WTC11 (cell line): Measurements from ENCODE around the gene TUBGCP6.

Source experiments
- ATF1 ChIP-seq: sonication (generic); formaldehyde crosslinking; IDR thresholded peaks from 2 replicates; pipeline ENCODE4 v1.8.1; 2023; ENCODE audit warnings: mild to moderate bottlenecking, moderate library complexity, missing genetic modification reagents
- ESRRA ChIP-seq: sonication (generic); formaldehyde crosslinking; IDR thresholded peaks from 2 replicates; pipeline ENCODE4 v1.8.1; 2022; ENCODE audit warnings: mild to moderate bottlenecking, missing genetic modification reagents, borderline replicate concordance
- FOXP1 ChIP-seq: sonication (generic); formaldehyde crosslinking; IDR thresholded peaks from 2 replicates; pipeline ENCODE4 v1.8.0; 2022; ENCODE audit warnings: missing genetic modification reagents, mild to moderate bottlenecking, moderate library complexity, borderline replicate concordance
- IRF2 ChIP-seq: sonication (generic); formaldehyde crosslinking; IDR thresholded peaks from 2 replicates; pipeline ENCODE4 v1.8.0; 2022; ENCODE audit warnings: low read depth, missing genetic modification reagents, borderline replicate concordance
- NR2C2 ChIP-seq: sonication (generic); formaldehyde crosslinking; IDR thresholded peaks from 2 replicates; pipeline ENCODE4 v1.8.0; 2022; ENCODE audit warnings: mild to moderate bottlenecking, missing genetic modification reagents
- NR3C1 ChIP-seq: sonication (generic); formaldehyde crosslinking; conservative IDR thresholded peaks from 2 replicates; pipeline ENCODE4 v1.8.1; 2023; ENCODE audit warnings: low read depth, mild to moderate bottlenecking, missing genetic modification reagents
- TCF7 ChIP-seq: sonication (generic); formaldehyde crosslinking; IDR thresholded peaks from 2 replicates; pipeline ENCODE4 v1.8.0; 2022; ENCODE audit warnings: mild to moderate bottlenecking, low read depth, missing genetic modification reagents, moderate library complexity
- TEAD1 ChIP-seq: sonication (generic); formaldehyde crosslinking; IDR thresholded peaks from 2 replicates; pipeline ENCODE4 v1.8.0; 2022; ENCODE audit warnings: mild to moderate bottlenecking, missing genetic modification reagents
- ZNF396 ChIP-seq: fragments of 250-450 bp; sonication (Bioruptor Pico); IDR thresholded peaks from 2 replicates; pipeline ENCODE4 v1.8.0; 2021; ENCODE audit warnings: mild to moderate bottlenecking, moderate library complexity, borderline replicate concordance
- TF ChIP-seq, protein P1 (sequence below): fragments of 200-600 bp; IDR thresholded peaks from 2 replicates; pipeline ENCODE4 v1.8.0; 2022; ENCODE audit warnings: antibody characterized with exemption
- TF ChIP-seq, protein P2 (sequence below): sonication (generic); formaldehyde crosslinking; IDR thresholded peaks from 2 replicates; pipeline ENCODE4 v1.8.0; 2022; ENCODE audit warnings: mild to moderate bottlenecking, missing genetic modification reagents
- TF ChIP-seq, protein P3 (sequence below): sonication (generic); formaldehyde crosslinking; IDR thresholded peaks from 2 replicates; pipeline ENCODE4 v1.8.0; 2022; ENCODE audit warnings: mild to moderate bottlenecking, missing genetic modification reagents
- TF ChIP-seq, protein P4 (sequence below): sonication (generic); formaldehyde crosslinking; IDR thresholded peaks from 2 replicates; pipeline ENCODE4 v1.8.1; 2023; ENCODE audit warnings: mild to moderate bottlenecking, missing genetic modification reagents, borderline replicate concordance
- TF ChIP-seq, protein P5 (sequence below): sonication (generic); formaldehyde crosslinking; conservative IDR thresholded peaks from 2 replicates; pipeline ENCODE4 v1.8.1; 2022; ENCODE audit warnings: mild to moderate bottlenecking, missing genetic modification reagents

DNA sequence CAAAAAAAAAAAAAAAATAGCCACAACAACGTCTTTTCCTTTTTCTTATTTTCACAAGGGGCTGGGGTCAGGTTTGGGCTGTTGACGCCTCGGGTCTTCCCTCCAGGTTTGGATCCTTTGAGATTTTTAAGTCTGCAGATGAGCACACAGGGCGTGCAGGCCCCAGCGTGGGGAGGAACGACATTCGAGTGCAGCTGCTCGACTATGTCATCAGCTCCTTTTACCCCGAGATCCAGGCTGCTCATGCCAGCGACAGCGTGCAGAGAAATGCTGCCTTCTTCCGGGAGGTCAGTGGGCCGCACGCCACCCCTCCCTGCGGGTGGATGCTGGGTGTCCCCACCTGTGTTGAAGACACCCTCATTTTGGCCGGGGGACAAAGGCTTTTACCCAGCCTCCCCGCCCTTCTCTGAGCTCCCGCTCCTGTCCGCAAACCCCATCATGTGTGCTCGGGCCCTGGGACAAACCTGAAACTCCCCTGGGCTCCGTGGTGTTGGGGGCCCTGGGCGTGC, 36.3 kb downstream of the TUBGCP6 start:
- TF ChIP-seq, protein P1, sequence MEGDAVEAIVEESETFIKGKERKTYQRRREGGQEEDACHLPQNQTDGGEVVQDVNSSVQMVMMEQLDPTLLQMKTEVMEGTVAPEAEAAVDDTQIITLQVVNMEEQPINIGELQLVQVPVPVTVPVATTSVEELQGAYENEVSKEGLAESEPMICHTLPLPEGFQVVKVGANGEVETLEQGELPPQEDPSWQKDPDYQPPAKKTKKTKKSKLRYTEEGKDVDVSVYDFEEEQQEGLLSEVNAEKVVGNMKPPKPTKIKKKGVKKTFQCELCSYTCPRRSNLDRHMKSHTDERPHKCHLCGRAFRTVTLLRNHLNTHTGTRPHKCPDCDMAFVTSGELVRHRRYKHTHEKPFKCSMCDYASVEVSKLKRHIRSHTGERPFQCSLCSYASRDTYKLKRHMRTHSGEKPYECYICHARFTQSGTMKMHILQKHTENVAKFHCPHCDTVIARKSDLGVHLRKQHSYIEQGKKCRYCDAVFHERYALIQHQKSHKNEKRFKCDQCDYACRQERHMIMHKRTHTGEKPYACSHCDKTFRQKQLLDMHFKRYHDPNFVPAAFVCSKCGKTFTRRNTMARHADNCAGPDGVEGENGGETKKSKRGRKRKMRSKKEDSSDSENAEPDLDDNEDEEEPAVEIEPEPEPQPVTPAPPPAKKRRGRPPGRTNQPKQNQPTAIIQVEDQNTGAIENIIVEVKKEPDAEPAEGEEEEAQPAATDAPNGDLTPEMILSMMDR, result no peak
- TF ChIP-seq ATF1 (CRISPR knock-in tag) (no peak), ZNF396 (no peak), FOXP1 (CRISPR knock-in tag) (no peak), IRF2 (CRISPR knock-in tag) (no peak), TCF7 (CRISPR knock-in tag) (no peak), NR3C1 (no peak), TEAD1 (no peak), NR2C2 (CRISPR knock-in tag) (no peak), ESRRA (CRISPR knock-in tag) (no peak)
- TF ChIP-seq, protein P2, sequence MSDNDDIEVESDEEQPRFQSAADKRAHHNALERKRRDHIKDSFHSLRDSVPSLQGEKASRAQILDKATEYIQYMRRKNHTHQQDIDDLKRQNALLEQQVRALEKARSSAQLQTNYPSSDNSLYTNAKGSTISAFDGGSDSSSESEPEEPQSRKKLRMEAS (CRISPR knock-in tag), result no peak
- TF ChIP-seq, protein P3, sequence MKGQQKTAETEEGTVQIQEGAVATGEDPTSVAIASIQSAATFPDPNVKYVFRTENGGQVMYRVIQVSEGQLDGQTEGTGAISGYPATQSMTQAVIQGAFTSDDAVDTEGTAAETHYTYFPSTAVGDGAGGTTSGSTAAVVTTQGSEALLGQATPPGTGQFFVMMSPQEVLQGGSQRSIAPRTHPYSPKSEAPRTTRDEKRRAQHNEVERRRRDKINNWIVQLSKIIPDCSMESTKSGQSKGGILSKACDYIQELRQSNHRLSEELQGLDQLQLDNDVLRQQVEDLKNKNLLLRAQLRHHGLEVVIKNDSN (CRISPR knock-in tag), result no peak
- TF ChIP-seq, protein P4, sequence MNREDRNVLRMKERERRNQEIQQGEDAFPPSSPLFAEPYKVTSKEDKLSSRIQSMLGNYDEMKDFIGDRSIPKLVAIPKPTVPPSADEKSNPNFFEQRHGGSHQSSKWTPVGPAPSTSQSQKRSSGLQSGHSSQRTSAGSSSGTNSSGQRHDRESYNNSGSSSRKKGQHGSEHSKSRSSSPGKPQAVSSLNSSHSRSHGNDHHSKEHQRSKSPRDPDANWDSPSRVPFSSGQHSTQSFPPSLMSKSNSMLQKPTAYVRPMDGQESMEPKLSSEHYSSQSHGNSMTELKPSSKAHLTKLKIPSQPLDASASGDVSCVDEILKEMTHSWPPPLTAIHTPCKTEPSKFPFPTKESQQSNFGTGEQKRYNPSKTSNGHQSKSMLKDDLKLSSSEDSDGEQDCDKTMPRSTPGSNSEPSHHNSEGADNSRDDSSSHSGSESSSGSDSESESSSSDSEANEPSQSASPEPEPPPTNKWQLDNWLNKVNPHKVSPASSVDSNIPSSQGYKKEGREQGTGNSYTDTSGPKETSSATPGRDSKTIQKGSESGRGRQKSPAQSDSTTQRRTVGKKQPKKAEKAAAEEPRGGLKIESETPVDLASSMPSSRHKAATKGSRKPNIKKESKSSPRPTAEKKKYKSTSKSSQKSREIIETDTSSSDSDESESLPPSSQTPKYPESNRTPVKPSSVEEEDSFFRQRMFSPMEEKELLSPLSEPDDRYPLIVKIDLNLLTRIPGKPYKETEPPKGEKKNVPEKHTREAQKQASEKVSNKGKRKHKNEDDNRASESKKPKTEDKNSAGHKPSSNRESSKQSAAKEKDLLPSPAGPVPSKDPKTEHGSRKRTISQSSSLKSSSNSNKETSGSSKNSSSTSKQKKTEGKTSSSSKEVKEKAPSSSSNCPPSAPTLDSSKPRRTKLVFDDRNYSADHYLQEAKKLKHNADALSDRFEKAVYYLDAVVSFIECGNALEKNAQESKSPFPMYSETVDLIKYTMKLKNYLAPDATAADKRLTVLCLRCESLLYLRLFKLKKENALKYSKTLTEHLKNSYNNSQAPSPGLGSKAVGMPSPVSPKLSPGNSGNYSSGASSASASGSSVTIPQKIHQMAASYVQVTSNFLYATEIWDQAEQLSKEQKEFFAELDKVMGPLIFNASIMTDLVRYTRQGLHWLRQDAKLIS (CRISPR knock-in tag), result no peak
- TF ChIP-seq, protein P5, sequence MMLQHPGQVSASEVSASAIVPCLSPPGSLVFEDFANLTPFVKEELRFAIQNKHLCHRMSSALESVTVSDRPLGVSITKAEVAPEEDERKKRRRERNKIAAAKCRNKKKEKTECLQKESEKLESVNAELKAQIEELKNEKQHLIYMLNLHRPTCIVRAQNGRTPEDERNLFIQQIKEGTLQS (CRISPR knock-in tag), result no peak
